HepG2 (cell line): ENCODE data around the gene CTNNA2. TPM values are rescaled to one million over a fixed set of nuclear protein-coding genes. Genes with fewer than 3 reads are reported as not detected.

Experiments used
- ATAC-seq: fragments of 200-7000 bp; cut with Tn5 transposase; 3 replicates; pipeline ENCODE4 v1.9.1; 2020; ENCODE audit warnings: mild to moderate bottlenecking, moderate library complexity
- BruUV-seq: library from RNA; stranded (reverse); fragments of 400-500 nt; replicated peaks from 2 replicates; lab custom pipeline; 2021; lab: Mats Ljungman, UMichigan
- CTCF ChIA-PET: fragments of 300-600 bp; formaldehyde crosslinking; extraction: SDS; loops from one replicate; lab custom pipeline; 2021; ENCODE audit warnings: low total read pairs, inconsistent platforms, low intra/inter-chr PET ratio; lab: Yijun Ruan, JAX
- POLR2A ChIA-PET: fragments of 350-600 bp; sonication (Branson Sonifier 250); formaldehyde crosslinking; loops from one replicate; lab custom pipeline; 2020; ENCODE audit warnings: antibody characterized with exemption, inconsistent platforms; lab: Yijun Ruan, JAX
- DNase-seq: peaks from one replicate; pipeline ENCODE4 v3.0.0-alpha.2; 2015; ENCODE audit warnings: low spot score
- FAIRE-seq: peaks from 3 replicates; lab custom pipeline; 2011; peaks lifted over from hg19 to GRCh38; lab: Jason Lieb, UNC
- H2AFZ ChIP-seq: one replicate; pipeline ENCODE4 v1.6.1; 2011; ENCODE audit warnings: low read length, inconsistent platforms
- H3K27ac ChIP-seq: fragments of 300-600 bp; 3 replicates; pipeline ENCODE4 v1.8.0; 2011; ENCODE audit warnings: mixed run types, mild to moderate bottlenecking, mixed read lengths, low read length, inconsistent platforms; ENCODE audit not compliant: insufficient read depth; ENCODE audit errors: extremely low read length
- H3K27me3 ChIP-seq, 2 experiments: fragments of 200-600 bp in 1 of 2; 2 replicates in 1 of 2; 3 replicates in 1 of 2; pipeline versions ENCODE4 v1.6.0 to v1.8.0; 2011; ENCODE audit warnings: low read length in 2 of 2, mild to moderate bottlenecking in 2 of 2, moderate library complexity in 2 of 2, inconsistent platforms in 1 of 2; ENCODE audit not compliant: insufficient read depth in 2 of 2, control insufficient read depth in 1 of 2
- H3K36me3 ChIP-seq, 2 experiments: fragments of 200-600 bp in 1 of 2; replicated peaks in 1 of 2; 2 replicates in 1 of 2; 3 replicates in 1 of 2; pipeline versions ENCODE4 v1.5.1 to v1.8.0; 2011; ENCODE audit warnings: low read length in 2 of 2, inconsistent platforms in 1 of 2; ENCODE audit not compliant: insufficient read depth in 2 of 2, control insufficient read depth in 1 of 2
- H3K4me1 ChIP-seq: 2 replicates; pipeline ENCODE4 v1.5.1; 2012; ENCODE audit warnings: low read length, inconsistent platforms; ENCODE audit not compliant: insufficient read depth
- H3K4me2 ChIP-seq: 2 replicates; pipeline ENCODE4 v1.6.0; 2011; ENCODE audit warnings: low read depth, low read length, inconsistent platforms
- H3K4me3 ChIP-seq, 3 experiments: fragments of 200-600 bp in 1 of 3; sonication (generic), shearing (Covaris generic) in 1 of 3; replicated peaks in 1 of 3; 2 replicates each; pipeline ENCODE4 v1.5.1; 2011 to 2016; ENCODE audit warnings: low read length in 3 of 3, inconsistent platforms in 2 of 3, low read depth in 2 of 3, mild to moderate bottlenecking in 2 of 3, control low read depth in 1 of 3, mixed read lengths in 1 of 3; ENCODE audit not compliant: insufficient read depth in 1 of 3
- H3K79me2 ChIP-seq: one replicate; pipeline ENCODE4 v1.6.1; 2011; ENCODE audit warnings: low read length, inconsistent platforms; ENCODE audit not compliant: insufficient read depth
- H3K9ac ChIP-seq: 2 replicates; pipeline ENCODE4 v1.6.0; 2011; ENCODE audit warnings: mild to moderate bottlenecking, low read depth, low read length, inconsistent platforms; ENCODE audit not compliant: insufficient read depth
- H3K9me3 ChIP-seq: 2 replicates; pipeline ENCODE4 v1.5.1; 2012; ENCODE audit warnings: mild to moderate bottlenecking, low read length
- H4K20me1 ChIP-seq: 2 replicates; pipeline ENCODE4 v1.6.0; 2011; ENCODE audit warnings: inconsistent platforms, mild to moderate bottlenecking, low read length, moderate library complexity; ENCODE audit not compliant: insufficient read depth
- ARHGAP35 ChIP-seq: sonication (generic); formaldehyde crosslinking; IDR thresholded peaks from 2 replicates; pipeline ENCODE4 v1.9.0; 2022; ENCODE audit warnings: mild to moderate bottlenecking, inconsistent platforms, moderate library complexity, missing genetic modification reagents, borderline replicate concordance
- CBX2 ChIP-seq, 2 experiments: fragments of 200-600 bp in 1 of 2; sonication (generic); formaldehyde crosslinking in 1 of 2; IDR thresholded peaks; 2 replicates each; pipeline versions ENCODE4 v1.7.0 to v1.8.1; 2018 to 2022; ENCODE audit warnings: low read depth in 2 of 2, low read length in 1 of 2, mild to moderate bottlenecking in 1 of 2, missing genetic modification reagents in 1 of 2
- CBX5 ChIP-seq: sonication (generic); formaldehyde crosslinking; IDR thresholded peaks from 2 replicates; pipeline ENCODE4 v1.4.0; 2020; ENCODE audit warnings: missing genetic modification reagents, borderline replicate concordance
- CHD2 ChIP-seq: IDR thresholded peaks from 2 replicates; pipeline ENCODE4 v1.6.1; 2011; ENCODE audit warnings: low read depth, low read length, improper control_type of control experiment
- ELF1 ChIP-seq: sonication (generic); formaldehyde crosslinking; IDR thresholded peaks from 2 replicates; pipeline ENCODE4 v1.4.0; 2020; ENCODE audit warnings: missing genetic modification reagents
- GATA4 ChIP-seq: sonication (generic); IDR thresholded peaks from 2 replicates; pipeline ENCODE4 v1.6.1; 2016; ENCODE audit warnings: antibody characterized with exemption, low read depth, borderline replicate concordance
- MAFF ChIP-seq: IDR thresholded peaks from 2 replicates; pipeline ENCODE4 v1.6.1; 2011; ENCODE audit warnings: low read depth, low read length, improper control_type of control experiment
- MAFK ChIP-seq, 2 experiments: IDR thresholded peaks in 1 of 2; conservative IDR thresholded peaks in 1 of 2; 2 replicates each; pipeline ENCODE4 v1.6.1; 2011; ENCODE audit warnings: improper control_type of control experiment in 2 of 2, low read length in 2 of 2
- MXD1 ChIP-seq: sonication (generic); formaldehyde crosslinking; IDR thresholded peaks from 2 replicates; pipeline ENCODE4 v1.4.0; 2020; ENCODE audit warnings: mild to moderate bottlenecking, missing genetic modification reagents
- NFATC3 ChIP-seq: sonication (generic); formaldehyde crosslinking; IDR thresholded peaks from 2 replicates; pipeline ENCODE4 v1.5.1; 2020; ENCODE audit warnings: mild to moderate bottlenecking, missing genetic modification reagents
- NFE2L2 ChIP-seq: fragments of 150-350 bp; IDR thresholded peaks from 2 replicates; pipeline ENCODE4 v1.6.1; 2014; ENCODE audit warnings: low read length
- RFXAP ChIP-seq: sonication (generic); formaldehyde crosslinking; IDR thresholded peaks from 2 replicates; pipeline ENCODE4 v1.4.0; 2020; ENCODE audit warnings: missing genetic modification reagents, borderline replicate concordance
- TBP ChIP-seq: sonication (generic); formaldehyde crosslinking; IDR thresholded peaks from 2 replicates; pipeline ENCODE4 v1.5.0; 2020; ENCODE audit warnings: missing genetic modification reagents
- TEAD3 ChIP-seq: optimal IDR thresholded peaks from 2 replicates; pipeline ENCODE3; 2016; ENCODE audit warnings: borderline replicate concordance
- ZNF354B ChIP-seq: sonication (generic); formaldehyde crosslinking; IDR thresholded peaks from 2 replicates; pipeline ENCODE4 v1.8.0; 2022; ENCODE audit warnings: mild to moderate bottlenecking, missing genetic modification reagents
- WGBS: methylation state at CpG from one replicate; pipeline ENCODE4 v1.1.6; 2017; ENCODE audit warnings: low lambda C conversion rate; 5-methylcytosine and 5-hydroxymethylcytosine counted together
- in situ Hi-C: cut with HindIII; loops from 2 replicates; pipeline ENCODE4 v1.10.0; 2017; ENCODE audit warnings: low pct_unique_long_range_greater_than_20kb; ENCODE audit not compliant: extremely low pct_ligation_motif_present
- intact Hi-C: fragments of 100-400 bp; cut with micrococcal nuclease; formaldehyde crosslinking; loops from one replicate; pipeline ENCODE4 v1.10.0; 2022; ENCODE audit not compliant: unreplicated experiment
- polyA plus RNA-seq, 8 experiments: library from polyadenylated mRNA; depleted of rRNA in 3 of 8; stranded (reverse) in 7 of 8; unstranded in 1 of 8; fragments of >200 nt; fragmentation: Illumina TruSeq in 4 of 8; extraction: Trizol in 4 of 8; gene quantifications; 2 replicates each; pipeline versions ENCODE4 v1.2.1 to v1.2.3, GENCODE V29; 2011 to 2016; ENCODE audit warnings: low read depth in 4 of 8, missing spikeins in 1 of 8, mixed read lengths in 1 of 8; ENCODE audit not compliant: insufficient read depth in 1 of 8
- total RNA-seq, 5 experiments: library from RNA; depleted of rRNA; stranded (reverse); fragments of >200 nt; fragmentation: Illumina TruSeq; extraction: Trizol; gene quantifications; 2 replicates each; pipeline ENCODE4 v1.2.3, GENCODE V29; 2016; ENCODE audit warnings: low read depth in 1 of 5

The CTNNA2 gene
- total and polyA plus RNA-seq, 2 of the 13 experiments (the other 11 are each of a cell fraction or from before 2014, with no cell fraction given), result not detected

GRCh38 chr2:79604748-79605147 lies 91.9 kb downstream of the CTNNA2 start (continued):
- TF ChIP-seq GATA4, result no peak
- TF ChIP-seq NFATC3, result no peak

GRCh38 chr2:79611448-79612016 lies 98.7 kb downstream of the CTNNA2 start:
- ChIA-PET CTCF (no interaction called here), POLR2A (no interaction called here)

DNA sequence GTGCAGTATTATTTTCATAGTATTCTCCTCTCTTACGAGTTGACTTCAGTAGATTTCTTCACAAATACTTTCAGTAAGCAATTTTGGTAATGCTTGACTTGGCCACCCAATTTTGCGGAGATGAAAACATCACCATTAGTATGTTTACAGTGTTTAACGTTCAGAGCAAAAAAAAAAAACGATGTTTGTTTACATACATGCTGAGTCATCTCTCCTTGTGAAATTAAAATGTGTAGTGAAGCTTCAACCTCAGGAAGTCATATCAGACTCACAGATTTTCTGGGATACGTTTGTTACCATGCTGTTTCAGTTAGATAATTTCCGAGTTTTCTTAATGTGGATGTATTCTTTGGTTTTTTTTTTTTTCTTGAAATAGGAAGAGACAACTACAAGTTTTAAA lies 100.1 kb downstream of the CTNNA2 start:
- no peak overlapping the region for H3K9ac ChIP-seq
- H3K9me3 ChIP-seq, result no peaks in the 10 kb centered on the region
- H3K4me2 ChIP-seq, result no peak overlapping the region
- no peak overlapping the region for H3K27ac ChIP-seq
- no TSS peak for BruUV-seq
- in situ Hi-C loops (no loop called here), intact Hi-C loops (no loop called here)
- no peak overlapping the region for H3K4me3 ChIP-seq
- H3K4me1 ChIP-seq, result no peaks in the 10 kb centered on the region
- no peaks in the 10 kb centered on the region for H3K36me3 ChIP-seq
- H2AFZ ChIP-seq, result no peak overlapping the region
- 3% methylated on average over 6 of the region's 6 CpGs for WGBS
- H3K79me2 ChIP-seq, result no peaks in the 10 kb centered on the region
- POLR2A ChIA-PET, result no interaction called here
- no peak for DNase-seq
- no peak for FAIRE-seq
- H4K20me1 ChIP-seq, result no peaks in the 10 kb centered on the region
- H3K27me3 ChIP-seq, result no peaks in the 10 kb centered on the region
- TF ChIP-seq TEAD3 (CRISPR knock-in tag) (no peak), CHD2 (no peak), ZNF354B (CRISPR knock-in tag) (no peak), CBX2 (IDR thresholded peaks at IDR 0.05; ENCODE audit: low read depth, low read length) (no peak), CBX2 (CRISPR knock-in tag; IDR thresholded peaks at IDR 0.05; ENCODE audit: low read depth) (no peak), RFXAP (CRISPR knock-in tag) (no peak), GATA4 (no peak), NFE2L2 (peak; percentile 82), TBP (CRISPR knock-in tag) (no peak), ARHGAP35 (CRISPR knock-in tag) (no peak), MAFF (peak; percentile 70), MAFK (conservative IDR thresholded peaks at IDR 0.05 in 1 of 2, IDR thresholded peaks at IDR 0.05 in 1 of 2; ENCODE audit: low read length in 2 of 2) (peak; percentile 77 to 80), CBX5 (CRISPR knock-in tag) (no peak), ELF1 (CRISPR knock-in tag) (no peak)
- no peak for ATAC-seq
- CTCF ChIA-PET, result no interaction called here

More at GRCh38 chr2:79611448-79612016, 98.7 kb downstream of the CTNNA2 start:
- no peaks in the 10 kb centered on the region for H3K36me3 ChIP-seq
- ATAC-seq, result no peak
- FAIRE-seq, result no peak
- H4K20me1 ChIP-seq, result no peaks in the 10 kb centered on the region
- no peaks in the 10 kb centered on the region for H3K79me2 ChIP-seq
- no peak for DNase-seq
- 25% methylated on average over 9 of the region's 9 CpGs for WGBS
- TF ChIP-seq MXD1 (CRISPR knock-in tag) (no peak), MAFK (conservative IDR thresholded peaks at IDR 0.05 in 1 of 2, IDR thresholded peaks at IDR 0.05 in 1 of 2; ENCODE audit: low read length in 2 of 2) (peak; percentile 37 to 67; a peak in 3 of 4 replicates), MAFF (peak; percentile 54; the same call in 1 of the 2 replicates)
- TF ChIP-seq, all 625 proteins: peak for 2
- intact Hi-C loops (no loop called here), in situ Hi-C loops (no loop called here)
- H2AFZ ChIP-seq, result no peak overlapping the region
- H3K9ac ChIP-seq, result no peak overlapping the region
- no peaks in the 10 kb centered on the region for H3K4me1 ChIP-seq
- no peak overlapping the region for H3K27ac ChIP-seq
- BruUV-seq, result no TSS peak
- no peaks in the 10 kb centered on the region for H3K27me3 ChIP-seq
- no peak overlapping the region for H3K4me3 ChIP-seq
- no peak overlapping the region for H3K4me2 ChIP-seq
- H3K9me3 ChIP-seq, result no peaks in the 10 kb centered on the region
